GM21528 (cell line): ENCODE measurements around the gene STARD10.

ENCODE experiments used
- ATAC-seq: cut with Tn5 transposase; IDR thresholded peaks from one replicate; pipeline ENCODE4 v1.9.1; 2021; ENCODE audit warnings: mild to moderate bottlenecking, moderate library complexity; ENCODE audit not compliant: unreplicated experiment, low FRiP score

STARD10 gene

DNA sequence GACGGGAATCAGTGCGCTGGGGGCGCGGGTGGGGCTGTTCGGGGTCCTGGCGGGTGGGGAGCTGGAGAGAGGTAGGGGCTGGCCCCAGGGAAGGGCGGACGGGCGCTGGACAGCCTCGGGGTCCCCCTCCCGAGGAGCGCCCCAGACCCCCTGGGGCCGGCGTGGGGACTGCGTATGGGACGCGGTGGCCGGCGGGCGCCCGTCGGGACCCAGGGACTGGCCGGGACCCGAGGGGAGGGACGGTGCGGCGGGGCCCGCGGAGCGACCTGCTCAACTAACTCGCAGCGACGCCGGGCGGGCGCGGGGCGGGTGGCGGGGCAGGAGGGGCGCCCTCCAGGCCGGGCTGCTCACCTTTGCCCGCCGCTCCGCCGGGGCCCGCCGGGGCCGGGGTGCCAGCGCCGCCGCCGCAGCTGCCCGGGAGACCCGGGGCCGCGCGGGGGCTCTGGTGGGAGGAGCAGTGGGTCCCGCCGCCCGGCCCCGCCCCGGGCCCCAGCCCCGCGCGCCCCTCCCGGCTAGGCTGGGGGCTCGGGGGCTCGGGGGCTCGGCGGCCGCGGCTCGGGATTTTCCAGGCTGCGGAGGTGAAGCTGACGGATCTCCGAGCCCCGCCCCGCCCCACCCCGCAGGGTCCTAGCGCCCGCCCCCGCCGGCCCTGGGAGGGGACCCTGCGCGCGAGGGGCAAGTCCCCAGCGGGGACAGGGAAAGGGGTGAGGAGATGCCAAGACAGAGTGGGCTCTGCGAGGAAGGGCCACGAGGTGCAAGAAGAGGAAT is 12.3 kb downstream of the STARD10 start:
- ATAC-seq, result no peak

DNA sequence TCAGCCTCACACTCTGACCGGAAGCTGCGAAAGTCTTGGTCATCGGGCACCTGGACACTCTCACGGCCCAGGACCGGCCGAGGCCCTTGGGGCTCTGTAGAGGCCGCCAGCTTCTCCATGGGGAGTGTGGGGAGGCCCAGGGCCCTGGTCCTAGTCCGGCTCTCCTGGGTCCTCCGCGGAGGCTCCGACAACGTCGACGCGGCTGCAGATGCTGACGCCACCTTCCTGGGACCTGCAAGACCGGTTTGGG is 12.9 kb downstream of the STARD10 start:
- ATAC-seq, result no peak

DNA sequence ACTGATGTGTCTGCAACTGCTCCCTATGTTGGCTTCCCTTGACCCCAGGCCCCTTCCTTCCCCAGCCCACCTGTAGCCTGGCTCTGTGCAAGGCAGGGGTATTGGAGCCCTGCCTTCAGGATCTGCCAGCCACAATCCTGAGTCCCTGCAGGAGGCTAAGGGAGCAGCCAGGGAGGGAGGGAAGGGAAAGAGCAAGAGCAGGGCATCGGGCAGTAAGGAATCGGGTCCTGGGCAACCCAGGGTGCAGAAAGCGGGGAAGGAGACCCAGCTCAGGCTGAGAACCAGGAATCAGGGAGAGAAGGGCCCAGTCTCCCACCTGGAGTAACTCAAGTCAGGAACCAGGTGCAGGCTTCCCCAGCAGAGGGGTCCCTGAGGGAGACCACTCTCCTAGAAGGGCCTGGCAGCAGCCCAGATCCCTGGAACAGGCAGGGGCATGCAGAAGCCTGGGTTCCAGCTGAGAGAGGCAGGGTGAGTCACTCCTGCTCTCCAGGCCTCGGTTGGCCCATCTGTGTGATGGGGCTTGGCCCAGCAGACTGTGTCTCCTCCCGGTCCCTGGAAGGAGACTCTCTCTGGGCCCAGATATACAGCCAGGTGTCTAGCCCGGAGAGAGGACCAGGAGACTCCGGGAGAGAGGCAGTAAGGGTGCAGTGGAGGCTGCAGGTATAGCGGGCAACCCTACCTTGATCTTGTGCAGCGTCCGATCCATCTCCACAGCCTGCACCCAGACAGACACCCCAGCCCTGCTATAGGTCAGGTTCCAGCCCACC is 13.4 kb downstream of the STARD10 start:
- no peak for ATAC-seq

DNA sequence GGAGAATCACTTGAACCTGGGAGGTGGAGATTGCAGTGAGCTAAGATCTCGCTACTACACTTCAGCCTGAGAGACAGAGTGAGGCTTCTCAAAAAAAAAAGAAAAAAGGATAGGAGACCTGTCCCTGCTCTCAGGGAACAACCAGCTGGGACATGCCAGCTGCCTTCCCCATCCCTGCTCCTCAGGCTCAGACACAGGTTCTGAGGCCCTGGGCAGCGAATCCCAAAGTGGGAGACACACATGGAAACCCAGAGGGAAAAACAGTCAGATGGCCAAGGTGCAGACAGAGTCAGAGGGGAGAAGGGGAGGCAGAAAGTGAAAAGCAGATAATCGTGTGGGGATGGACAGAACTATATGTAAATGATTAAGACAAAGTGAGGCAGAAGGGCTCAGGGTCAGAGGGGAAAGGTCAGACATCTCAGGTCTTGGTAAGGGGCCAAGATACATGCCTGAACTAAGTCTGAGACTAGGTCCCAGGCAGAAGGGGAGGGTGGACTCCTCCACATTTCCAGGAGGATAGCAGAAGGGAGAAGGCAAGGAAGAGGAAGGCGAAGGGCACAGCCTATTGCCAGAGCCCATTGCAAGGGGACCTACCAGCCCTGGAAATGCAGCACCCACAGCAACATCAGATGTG is 14.2 kb downstream of the STARD10 start:
- ATAC-seq, result no peak

DNA sequence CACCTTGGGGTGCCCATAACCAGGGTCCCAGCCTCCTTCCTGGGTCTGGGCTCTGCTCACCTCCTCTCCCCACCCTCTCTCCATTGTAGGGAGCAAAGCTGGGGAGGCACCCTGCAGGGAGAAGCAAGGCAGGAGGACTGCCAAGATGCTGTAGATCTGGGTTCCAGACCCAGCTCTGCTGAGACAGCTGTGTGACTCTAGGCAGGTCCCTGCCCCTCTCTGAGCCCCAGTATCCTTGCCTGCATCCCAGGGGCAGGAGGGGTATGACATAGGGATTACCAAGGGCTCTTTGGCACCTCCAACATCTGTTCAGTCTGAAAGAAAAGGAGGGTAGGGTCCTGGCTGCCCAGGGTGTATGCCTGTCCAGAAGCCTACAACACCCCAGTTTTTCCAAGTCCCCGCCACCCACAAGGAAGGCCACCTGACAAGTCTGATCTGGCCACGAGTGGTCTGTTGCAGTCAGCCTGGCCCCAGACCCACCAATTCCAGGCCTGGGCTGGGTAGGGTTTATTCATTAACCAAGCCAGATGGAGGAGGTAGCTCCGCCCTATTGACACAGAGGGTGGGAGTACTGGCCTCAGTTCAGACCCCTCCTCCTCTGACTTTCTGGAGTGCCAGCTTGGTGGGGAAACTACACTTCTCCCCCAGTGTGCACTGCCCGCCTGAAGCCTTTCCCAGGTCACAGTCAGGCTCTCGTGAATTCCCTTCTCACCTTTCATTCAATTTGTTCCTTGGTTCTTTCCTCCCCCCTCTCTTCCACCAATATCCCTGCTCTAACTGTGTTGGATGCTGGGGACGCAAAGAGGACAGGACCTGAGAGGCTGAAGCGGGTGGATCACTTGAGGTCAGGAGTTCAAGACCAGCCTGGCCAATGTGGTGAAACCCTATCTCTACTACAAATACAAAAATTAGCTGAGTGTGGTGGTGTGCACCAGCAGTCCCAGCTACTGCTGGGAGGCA is 15.0 kb downstream of the STARD10 start:
- ATAC-seq, result no peak

DNA sequence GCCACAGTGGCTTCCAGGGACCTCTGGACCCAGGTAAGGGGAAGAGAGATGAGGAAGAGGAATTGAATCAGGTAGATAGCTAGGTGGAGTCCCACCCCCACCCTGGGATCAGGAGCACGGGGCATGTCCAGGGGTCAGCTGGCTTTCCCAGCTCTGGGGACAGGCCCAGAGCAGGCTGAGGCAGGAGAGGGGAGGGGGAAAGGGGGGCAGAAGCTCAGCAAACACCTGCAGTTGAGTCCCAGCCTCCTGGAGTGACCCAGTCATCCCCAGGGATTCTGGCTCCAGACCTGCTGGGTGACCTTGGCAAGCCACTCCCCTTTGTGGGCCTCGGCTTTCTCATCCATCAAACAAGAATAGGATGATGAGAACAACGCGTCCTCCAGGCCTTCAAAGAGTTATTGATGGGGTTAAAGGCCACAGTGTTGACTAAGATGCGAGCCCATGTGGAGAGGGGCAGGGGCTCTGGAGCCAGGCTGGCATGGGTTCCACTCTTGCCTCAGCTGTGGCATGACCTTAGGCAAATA is 16.0 kb downstream of the STARD10 start:
- no peak for ATAC-seq

DNA sequence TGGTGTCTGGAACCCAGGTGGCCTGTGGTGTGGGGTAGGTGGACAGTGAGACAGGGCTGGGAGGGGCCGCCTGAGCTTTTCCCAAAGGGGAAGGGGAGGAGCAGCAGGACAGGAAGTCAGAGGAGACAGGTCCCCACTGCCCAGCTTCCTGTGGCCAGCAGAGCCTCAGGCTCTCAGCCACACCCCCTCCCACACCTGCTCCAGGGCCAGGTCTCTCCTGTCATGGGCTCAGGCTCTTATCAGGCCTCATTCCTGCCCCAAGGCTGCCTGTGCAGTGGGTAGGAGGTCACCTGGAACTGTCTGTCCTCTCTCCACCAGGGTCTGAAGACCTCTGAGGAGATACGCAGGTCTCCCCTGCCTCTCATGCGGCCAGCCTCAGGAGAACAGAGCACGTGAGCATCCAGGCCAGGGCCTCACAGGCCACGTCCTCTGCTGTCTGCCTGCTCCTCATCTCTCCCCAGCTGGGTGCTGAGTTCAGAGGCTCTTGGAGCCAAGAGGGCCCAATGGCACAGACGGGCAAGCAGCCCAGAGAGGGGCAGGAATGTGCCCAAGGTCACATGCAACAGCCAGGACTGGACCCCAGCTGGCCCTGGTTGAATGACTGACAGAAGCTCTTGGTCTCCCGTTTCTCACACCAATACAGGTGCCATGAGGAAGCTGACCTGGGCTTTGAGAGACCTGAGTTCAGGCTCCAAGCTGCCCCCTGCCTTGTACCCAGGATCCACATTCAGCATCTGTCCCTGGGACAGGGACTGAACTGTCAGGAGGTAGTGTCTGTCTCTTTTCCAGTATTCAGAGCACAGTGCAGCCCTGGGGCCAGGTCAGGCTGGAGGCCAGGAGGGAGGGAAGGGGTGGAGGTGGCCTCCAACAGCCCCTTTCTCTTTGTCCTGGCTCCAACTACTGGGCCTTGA is 16.7 kb downstream of the STARD10 start:
- no peak for ATAC-seq

DNA sequence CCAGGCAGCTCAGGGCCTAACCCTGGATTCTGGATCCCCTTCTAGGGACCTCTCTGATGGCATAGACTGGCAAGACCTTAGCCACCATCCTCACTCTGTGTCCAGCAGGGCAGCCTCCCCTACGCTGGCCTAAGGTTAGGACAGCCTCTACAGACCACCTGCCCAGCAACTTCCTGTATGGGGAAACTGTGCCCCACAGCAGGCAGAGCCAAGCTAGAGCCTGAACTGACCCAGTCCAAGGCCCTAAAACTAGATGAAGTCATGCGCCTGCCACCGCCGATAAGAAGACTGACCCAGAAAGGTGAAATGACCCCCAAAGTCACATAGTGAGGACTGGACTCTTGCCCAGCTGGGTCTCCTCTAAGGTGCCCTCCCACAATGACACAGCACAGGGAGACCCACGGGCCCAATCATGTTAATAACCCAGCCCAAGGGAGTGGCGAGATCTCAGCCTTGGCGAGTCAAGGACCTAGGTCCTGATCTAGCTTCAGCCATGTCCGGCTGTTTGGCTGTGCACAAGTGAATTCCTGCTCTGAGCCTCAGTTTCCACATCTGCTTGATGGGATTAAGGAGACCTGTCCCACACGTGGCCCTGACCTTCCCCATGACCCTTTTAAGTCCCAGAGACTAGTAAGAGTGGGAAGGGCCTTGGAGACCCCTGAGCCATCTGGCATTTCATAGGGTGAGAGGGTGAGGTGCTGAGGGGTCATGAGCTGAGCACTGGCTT is 17.6 kb downstream of the STARD10 start:
- no peak for ATAC-seq

DNA sequence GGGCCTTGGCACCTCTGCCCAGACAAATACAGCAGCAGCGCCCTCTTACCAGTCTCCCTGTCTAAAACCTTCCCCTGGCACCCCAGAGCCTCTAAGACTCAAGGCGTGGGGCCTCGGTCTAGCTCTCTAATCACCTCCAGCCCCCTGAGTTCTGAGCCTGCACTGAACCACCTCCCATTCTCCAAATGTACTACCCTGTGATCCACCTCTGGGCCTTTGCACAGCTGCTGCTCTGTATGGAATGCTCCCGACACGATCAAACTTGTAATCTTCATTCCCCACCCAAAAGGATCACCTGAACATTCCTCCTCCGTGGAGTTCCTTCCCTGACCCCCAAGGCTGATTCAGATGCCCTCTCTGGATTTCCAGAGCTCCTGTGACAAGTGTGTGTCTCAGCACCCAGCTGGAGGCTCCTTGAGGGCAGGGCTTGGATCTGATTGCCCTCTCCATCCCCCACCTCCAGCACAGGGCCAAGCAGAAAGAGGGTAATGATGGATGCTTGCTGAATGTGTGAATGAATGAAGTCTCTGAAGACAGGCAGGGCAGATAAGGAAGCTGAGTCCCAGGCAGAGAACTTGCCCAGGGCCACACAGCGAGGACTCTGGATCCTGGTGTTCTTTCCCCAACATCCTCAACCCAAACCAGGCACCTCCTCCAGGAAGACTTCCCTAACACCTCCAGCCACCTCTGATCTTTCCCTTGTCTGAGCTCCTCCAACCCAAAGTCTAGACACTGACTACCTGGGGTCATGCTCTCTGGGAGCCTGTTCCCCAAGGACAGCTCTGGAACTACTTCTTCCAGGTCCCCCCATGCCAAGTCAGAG is 18.3 kb downstream of the STARD10 start:
- no peak for ATAC-seq

DNA sequence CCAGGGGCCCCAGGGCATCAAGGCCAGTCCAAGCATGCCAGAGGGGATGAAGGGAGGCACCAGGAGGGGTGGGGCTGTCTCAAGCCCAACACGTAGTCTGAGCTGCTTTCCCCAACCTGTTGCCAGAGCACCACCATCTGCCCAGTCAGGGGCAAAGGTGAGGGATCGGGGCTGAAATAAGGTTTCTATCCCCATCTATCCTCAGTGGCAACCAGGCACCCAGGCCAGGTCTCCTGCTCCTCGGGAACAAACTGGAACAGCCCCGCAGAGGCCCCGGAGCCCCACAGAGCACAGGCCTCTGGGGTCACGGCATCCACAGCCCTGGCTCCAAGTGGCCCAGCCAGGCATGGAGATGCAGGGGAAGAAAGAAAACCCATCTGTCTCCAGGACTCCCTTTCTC is 19.3 kb downstream of the STARD10 start:
- ATAC-seq, result no peak

DNA sequence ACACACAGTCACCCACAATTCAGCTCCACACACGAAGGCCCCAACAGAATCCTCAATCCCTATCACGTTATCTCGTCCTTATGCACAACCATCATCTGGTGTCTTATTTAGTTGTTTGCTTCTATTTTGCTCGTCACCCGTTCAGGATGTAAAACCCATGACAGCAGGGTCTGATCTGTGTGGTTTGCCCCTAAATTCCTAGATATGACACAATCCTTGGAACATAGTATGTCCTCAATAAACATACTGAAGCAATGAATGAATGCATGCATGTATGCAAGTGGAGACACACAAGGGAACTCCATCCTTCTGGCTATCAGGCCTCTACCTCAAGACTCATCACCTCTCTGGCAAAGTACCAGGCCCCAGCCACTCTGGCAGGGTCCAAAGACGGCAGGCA is 20.2 kb downstream of the STARD10 start:
- no peak for ATAC-seq

DNA sequence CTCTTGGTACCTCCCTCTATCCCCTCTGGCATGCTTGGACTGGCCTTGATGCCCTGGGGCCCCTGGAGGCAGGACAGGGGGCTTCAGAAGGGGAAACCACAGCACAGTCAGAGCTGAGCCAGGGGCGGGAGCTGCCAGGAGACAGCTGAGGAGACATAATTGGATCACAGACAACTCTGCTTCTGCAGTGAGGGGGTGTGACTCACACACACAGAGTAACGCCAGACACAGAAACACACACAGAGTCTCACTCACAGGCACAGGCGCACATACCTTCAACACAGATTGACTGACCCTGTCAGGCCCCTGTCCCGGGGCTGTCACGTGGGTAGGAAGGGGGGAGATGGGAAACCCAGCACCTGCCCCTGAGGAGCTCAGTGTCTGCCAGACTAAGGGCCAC is 20.6 kb downstream of the STARD10 start:
- ATAC-seq, result no peak

DNA sequence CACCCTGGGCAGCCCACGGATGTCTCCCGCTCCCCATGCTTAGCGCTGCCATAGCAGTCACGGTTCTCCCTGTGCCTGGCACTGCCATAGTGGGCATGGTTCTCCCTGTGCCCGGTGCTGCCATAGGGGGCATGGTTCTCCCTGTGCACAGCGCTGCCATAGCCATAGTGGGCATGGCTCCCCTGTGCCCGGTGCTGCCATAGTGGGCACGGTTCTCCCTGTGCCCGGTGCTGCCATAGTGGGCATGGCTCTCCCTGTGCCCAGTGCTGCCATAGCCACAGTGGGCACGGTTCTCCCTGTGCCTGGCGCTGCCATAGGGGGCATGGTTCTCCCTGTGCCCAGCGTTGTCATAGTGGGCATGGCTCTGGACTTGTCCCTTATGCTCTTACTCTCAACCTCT is 21.8 kb downstream of the STARD10 start:
- ATAC-seq, result no peak

DNA sequence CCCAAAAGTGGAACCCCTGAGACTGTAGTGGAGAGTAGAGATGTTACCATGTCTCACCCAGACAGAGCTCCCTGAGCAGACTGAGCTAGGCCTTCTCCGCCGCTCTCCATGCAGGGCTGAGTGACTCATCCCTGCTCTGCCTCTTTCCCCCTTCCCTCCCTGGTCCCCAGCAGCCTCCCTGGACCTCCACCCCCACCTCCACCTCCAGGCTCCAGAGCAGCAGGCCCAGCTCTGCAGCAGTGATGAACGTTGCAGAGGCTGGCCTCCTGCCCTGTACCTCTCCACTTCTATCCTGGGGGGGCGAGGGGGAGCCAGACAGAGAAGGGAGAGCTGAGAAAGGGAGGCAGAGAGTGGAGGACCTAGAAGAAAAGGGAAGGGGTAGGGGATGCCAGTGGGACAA is 22.3 kb downstream of the STARD10 start:
- ATAC-seq, result no peak

DNA sequence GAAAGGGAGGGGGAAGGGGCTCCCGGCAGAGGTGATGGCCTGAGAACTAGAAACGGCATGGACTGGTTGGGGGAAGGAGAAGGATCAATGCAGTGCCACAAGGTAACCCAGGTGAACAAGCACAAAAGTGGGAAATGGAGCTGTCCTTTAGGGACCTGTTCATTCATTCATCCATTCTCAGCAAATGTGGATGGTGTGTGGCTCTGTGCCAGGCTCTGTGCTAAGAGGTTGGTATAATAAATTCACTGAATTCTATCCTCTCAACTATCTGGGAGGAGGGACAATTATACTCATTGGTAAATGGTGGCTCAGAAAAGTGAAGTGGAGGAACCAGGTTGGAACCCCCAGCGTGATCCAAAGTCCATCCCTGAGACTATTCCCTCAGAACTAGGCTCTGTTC is 23.0 kb downstream of the STARD10 start:
- ATAC-seq, result no peak

DNA sequence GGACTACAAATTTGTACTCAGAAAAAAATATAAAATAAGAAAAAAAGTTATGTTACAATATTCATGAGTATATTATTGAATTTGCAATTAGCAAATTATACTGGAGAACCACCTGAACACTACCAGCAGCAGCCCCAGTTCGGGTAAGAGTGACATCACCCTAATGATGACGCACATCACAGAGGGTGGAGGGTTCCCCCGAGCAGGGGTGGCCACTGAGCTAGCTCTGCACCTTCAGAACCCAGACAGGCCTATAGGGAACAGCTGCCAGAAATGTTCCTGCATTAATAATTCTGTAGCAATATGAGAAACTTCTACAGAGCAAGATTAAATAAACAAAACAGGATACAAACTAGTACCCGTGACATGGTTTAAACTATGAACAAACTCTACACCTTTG is 24.2 kb downstream of the STARD10 start:
- ATAC-seq, result no peak

DNA sequence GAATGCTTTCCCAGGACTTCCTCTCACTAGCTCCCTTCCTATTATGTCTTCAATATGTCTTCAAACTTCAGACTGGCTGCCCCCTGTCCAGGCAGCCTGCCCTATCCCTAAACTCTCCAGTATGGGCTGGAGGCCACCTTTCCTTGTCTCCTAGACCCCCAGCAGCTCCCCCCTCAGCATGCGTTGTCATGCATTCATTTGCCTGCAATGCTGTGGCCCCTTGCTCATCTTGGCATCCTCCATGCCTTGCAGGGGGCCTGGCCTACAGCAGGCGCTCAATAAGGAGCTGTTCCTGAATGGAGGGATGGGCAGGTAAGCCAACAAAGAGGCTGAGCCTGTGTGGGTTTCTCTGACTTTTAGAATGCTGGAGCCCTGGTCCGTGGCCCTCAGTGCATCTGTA is 25.3 kb downstream of the STARD10 start:
- ATAC-seq, result no peak
